Chondrocyte (in vitro differentiated cells): ENCODE results near the gene UNC5A. TPM values are rescaled to one million over a fixed set of nuclear protein-coding genes. Genes with fewer than 3 reads are reported as not detected.

Experiments used
- DNase-seq: peaks from one replicate; pipeline ENCODE4 v3.0.0; 2021; ENCODE audit warnings: mixed read lengths, low spot score
- H3K27ac Mint-ChIP-seq: one replicate; pipeline ENCODE4 v1.8.0; 2021; ENCODE audit warnings: mild to moderate bottlenecking, moderate library complexity, mixed read lengths; ENCODE audit not compliant: unreplicated experiment
- H3K27me3 Mint-ChIP-seq: 2 replicates; pipeline ENCODE4 v1.8.0; 2021; ENCODE audit warnings: low read depth, mixed read lengths
- H3K36me3 Mint-ChIP-seq: 2 replicates; pipeline ENCODE4 v1.8.0; 2021; ENCODE audit warnings: low read depth, mixed read lengths
- H3K4me1 Mint-ChIP-seq: 2 replicates; pipeline ENCODE4 v1.8.0; 2021; ENCODE audit warnings: low read depth, mild to moderate bottlenecking, mixed read lengths
- H3K4me3 Mint-ChIP-seq: one replicate; pipeline ENCODE4 v1.8.0; 2021; ENCODE audit warnings: mild to moderate bottlenecking, moderate library complexity, mixed read lengths; ENCODE audit not compliant: unreplicated experiment
- H3K9me3 Mint-ChIP-seq: 2 replicates; pipeline ENCODE4 v1.8.0; 2021; ENCODE audit warnings: low read depth, mixed read lengths
- total RNA-seq: library from RNA; stranded (reverse); gene quantifications from 3 replicates; pipeline ENCODE4 v1.2.1, GENCODE V29; 2021
- TF ChIP-seq, protein P1 (sequence below): fragments of 200-600 bp; sonication (generic); IDR thresholded peaks from 2 replicates; pipeline ENCODE4 v1.5.0; 2021; ENCODE audit warnings: antibody characterized with exemption, mild to moderate bottlenecking, moderate library complexity

Gene UNC5A
- total RNA-seq, 1 donor from 2014 or later: 0.15 TPM

DNA sequence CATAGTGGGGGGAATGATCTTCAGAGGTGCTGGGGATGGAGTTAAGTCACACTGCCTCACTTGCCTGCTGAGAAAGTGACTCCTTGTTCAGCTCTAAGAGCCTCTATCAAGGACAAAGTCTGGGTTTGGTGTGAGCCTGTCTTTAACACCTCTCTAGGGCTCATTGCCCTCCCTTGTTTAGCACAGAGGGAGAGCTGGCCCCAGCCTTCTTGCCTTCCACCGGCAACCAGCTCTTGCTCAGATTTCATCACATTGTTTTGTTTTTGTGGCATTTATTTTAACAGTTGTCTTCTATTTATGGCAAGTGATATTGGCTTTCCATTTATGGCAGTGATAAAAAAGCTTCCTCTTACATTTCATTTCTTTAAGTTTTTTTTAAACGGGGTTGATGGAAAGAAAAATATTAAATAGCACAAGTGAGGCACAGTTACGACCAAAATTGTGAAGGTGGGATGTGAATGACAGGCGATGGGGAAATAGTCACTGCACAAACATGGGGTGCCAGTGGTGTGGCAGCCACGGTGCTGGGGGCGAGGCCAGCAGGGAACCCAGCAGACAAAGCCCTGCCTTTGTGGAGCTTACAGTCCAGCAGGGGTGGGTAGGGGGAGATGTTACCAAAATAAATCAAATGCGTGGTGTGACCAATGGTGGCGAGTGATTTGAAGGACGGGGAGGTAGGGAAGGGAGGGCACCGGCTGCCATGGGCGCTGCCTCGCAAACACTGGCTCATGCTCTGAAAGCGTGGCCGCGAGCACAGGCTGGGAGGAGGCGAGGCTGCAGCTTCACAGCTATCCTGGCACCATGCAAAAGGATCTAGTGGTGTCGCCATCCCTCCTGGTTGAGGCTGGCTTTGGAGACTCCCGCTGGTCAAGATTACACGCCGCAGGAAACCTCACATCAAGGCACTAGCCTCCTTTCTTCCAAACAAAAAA lies 21.2 kb upstream of the UNC5A start:
- no peak overlapping the region for H3K27ac Mint-ChIP-seq
- peaks cover 66% of the 10 kb centered on the region for H3K27me3 Mint-ChIP-seq
- no peaks in the 10 kb centered on the region for H3K9me3 Mint-ChIP-seq
- peaks cover 15% of the 10 kb centered on the region for H3K4me1 Mint-ChIP-seq
- H3K4me3 Mint-ChIP-seq: no peak overlapping the region
- no peak for DNase-seq
- TF ChIP-seq, protein P1, sequence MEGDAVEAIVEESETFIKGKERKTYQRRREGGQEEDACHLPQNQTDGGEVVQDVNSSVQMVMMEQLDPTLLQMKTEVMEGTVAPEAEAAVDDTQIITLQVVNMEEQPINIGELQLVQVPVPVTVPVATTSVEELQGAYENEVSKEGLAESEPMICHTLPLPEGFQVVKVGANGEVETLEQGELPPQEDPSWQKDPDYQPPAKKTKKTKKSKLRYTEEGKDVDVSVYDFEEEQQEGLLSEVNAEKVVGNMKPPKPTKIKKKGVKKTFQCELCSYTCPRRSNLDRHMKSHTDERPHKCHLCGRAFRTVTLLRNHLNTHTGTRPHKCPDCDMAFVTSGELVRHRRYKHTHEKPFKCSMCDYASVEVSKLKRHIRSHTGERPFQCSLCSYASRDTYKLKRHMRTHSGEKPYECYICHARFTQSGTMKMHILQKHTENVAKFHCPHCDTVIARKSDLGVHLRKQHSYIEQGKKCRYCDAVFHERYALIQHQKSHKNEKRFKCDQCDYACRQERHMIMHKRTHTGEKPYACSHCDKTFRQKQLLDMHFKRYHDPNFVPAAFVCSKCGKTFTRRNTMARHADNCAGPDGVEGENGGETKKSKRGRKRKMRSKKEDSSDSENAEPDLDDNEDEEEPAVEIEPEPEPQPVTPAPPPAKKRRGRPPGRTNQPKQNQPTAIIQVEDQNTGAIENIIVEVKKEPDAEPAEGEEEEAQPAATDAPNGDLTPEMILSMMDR: no peak
- peaks cover 2% of the 10 kb centered on the region for H3K36me3 Mint-ChIP-seq

DNA sequence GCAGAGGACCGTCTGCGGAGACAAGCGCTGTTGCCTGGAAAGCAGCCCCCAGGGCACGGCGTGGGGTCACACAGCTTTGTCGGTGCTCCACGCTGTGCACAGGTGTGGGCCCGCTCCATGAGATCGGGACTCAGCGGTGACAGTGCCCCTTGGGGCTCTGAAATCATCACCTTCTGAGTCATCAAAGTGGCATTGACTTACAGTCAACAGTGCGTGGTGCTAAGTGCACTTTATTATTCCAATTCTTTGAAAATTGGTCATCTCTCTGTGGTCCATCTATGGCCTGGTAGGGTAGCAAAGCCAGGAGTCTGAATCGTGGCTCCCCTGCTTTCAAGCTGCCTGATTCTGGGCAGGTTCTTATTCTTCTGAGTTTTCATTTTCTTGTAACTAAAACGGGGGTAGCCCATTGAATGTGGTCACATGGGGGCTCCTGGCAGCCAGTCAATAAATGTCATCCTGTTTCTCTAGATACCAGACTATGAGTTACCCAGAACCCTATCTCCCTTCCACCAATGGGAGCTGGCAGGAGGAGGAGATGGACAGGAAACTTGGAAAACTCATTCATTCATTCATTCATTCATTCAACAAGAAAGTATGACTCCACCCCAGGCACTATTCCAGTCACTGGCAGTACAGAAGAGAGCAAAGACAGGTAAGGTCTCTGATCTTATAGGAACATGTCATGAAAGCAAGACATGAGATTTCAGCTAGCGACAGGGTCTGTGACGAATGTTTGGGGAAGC lies 20.3 kb upstream of the UNC5A start:
- Mint-ChIP-seq H3K4me1 (peaks cover 12% of the 10 kb centered on the region), H3K27me3 (peaks cover 68% of the 10 kb centered on the region), H3K4me3 (no peak overlapping the region), H3K9me3 (no peaks in the 10 kb centered on the region), H3K27ac (no peak overlapping the region), H3K36me3 (peaks cover 2% of the 10 kb centered on the region)
- DNase-seq: no peak
- TF ChIP-seq, protein P1: no peak

DNA sequence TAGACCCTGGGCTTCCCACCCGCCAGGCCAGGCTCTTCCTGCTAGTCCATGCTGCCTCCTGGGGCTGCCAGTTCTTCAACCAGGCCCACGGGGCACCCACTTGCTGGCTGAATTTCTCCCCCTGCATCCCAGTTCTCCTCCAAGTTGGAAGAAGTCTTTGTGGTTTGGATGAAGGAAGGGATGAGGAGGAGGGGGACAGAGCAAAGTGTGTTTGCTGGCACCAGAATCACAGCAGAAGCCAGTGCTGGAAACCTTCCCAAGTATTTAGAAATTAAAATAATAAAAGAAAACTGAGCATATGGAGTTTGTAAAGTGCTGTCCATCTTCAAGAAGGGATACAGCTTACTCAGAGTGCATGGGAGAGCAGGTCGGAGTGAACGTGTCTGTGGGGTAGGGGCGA lies 19.4 kb upstream of the UNC5A start:
- TF ChIP-seq, protein P1: no peak
- Mint-ChIP-seq H3K36me3 (peaks cover 2% of the 10 kb centered on the region), H3K27ac (no peak overlapping the region), H3K9me3 (no peaks in the 10 kb centered on the region), H3K4me1 (peaks cover 12% of the 10 kb centered on the region), H3K4me3 (no peak overlapping the region), H3K27me3 (peaks cover 76% of the 10 kb centered on the region)
- no peak for DNase-seq

DNA sequence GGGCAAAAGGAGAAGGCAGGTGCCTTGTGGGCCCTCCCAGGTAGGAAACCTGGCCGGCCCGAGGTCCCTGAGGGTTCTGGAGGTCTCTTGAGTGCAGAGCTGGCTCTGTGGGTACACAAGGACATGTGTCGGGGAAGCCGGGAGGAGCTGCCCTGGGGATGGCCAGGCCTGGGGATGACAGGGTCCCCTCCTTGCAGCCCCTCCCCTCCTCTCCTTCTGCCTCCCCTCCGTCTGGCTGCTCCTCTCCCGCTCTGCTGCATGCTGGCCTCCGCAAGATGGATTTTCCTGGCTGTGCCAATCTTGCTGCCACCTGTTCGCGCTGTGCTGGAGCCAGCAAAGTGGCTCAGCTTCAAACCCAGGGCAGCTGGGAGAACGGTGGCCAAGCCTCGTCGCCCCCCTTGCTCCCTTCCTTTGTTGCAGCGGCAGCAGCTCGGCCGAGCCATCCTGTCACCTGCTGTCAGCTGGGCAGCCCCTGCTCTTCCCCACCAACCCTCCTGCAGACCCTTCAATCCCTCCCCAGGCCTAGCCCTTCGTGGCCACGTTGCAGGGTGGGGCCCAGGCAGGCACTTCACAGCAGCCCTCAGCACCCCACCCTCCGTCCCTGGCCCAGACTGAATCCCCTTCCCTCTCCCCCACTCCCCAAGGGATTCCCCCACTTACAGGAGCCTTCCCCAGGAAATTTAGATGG lies 17.6 kb upstream of the UNC5A start:
- peaks cover 82% of the 10 kb centered on the region for H3K27me3 Mint-ChIP-seq
- peaks cover 18% of the 10 kb centered on the region for H3K4me1 Mint-ChIP-seq
- TF ChIP-seq, protein P1: no peak
- no peak for DNase-seq
- H3K9me3 Mint-ChIP-seq: no peaks in the 10 kb centered on the region
- H3K36me3 Mint-ChIP-seq: peaks cover 2% of the 10 kb centered on the region
- H3K27ac Mint-ChIP-seq: no peak overlapping the region
- H3K4me3 Mint-ChIP-seq: no peak overlapping the region

DNA sequence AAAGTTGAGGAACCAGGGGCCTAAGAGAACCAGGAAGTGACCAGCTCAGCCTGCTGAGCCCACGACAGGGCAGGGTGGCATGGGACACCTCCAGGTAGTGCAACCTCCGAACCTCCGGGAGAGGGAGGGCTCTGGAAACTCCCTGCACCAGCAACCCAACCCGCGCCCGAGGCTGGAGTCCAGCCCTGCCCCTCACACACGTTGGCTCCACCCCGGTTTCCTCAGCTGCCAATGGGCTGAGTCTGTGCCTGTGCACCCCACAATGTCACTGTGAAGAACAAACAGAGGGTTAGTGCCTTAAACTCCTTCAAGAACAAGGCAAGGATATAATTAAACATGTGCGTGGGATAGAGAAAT lies 17.0 kb upstream of the UNC5A start:
- no peak for DNase-seq
- H3K27me3 Mint-ChIP-seq: peaks cover 78% of the 10 kb centered on the region
- peaks cover 18% of the 10 kb centered on the region for H3K4me1 Mint-ChIP-seq
- no peak overlapping the region for H3K4me3 Mint-ChIP-seq
- TF ChIP-seq, protein P1: no peak
- peaks cover 2% of the 10 kb centered on the region for H3K36me3 Mint-ChIP-seq
- H3K9me3 Mint-ChIP-seq: no peaks in the 10 kb centered on the region
- H3K27ac Mint-ChIP-seq: no peak overlapping the region
